Measurements from ENCODE around the gene STT3A. TPM values are rescaled to one million over a fixed set of nuclear protein-coding genes. Genes with fewer than 3 reads are reported as not detected.

STT3A gene
- total RNA-seq, 1 experiment from 2014 or later = 113 TPM

DNA sequence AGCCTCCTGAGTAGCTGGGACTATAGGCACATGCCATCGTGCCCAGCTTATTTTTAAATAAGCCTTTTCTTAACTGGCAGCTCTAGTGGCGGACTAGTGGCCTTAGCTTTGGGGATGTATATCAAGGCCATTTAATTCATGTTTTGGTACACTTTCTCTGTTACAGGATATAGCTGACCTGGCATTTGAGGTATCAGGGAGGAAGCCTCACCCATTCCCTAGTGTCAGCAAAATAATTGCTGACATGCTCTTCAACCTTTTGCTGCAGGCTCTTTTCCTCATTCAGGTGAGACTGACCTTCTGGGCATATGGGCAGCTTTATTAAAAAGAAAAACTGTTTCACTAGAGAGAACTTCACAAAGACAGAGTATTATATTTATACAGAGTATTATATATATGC is 13.9 kb upstream of the STT3A start:
- Histone ChIP-seq H3K27ac (no peak overlapping the region), H3K9me3 (ENCODE audit: insufficient read depth, low read depth) (no peaks in the 10 kb centered on the region), H3F3A (ENCODE audit: insufficient read depth, low read depth) (no peaks in the 10 kb centered on the region; the same call in 1 of the 2 replicates), H3K4me1 (replicated peaks; ENCODE audit: insufficient read depth) (no peaks in the 10 kb centered on the region), H4K20me1 (ENCODE audit: insufficient read depth) (0 out of 2 replicates have a peak, but pooled peaks cover 3% of the 10 kb centered on the region), H3K36me3 (ENCODE audit: low read depth) (peaks cover 53% of the 10 kb centered on the region), H3K79me2 (ENCODE audit: low read depth) (no peaks in the 10 kb centered on the region), H3K27me3 (ENCODE audit: insufficient read depth, low read depth) (no peaks in the 10 kb centered on the region), H2AFZ (no peak overlapping the region), H3K4me2 (no peak overlapping the region), H3K4me3 (no peak overlapping the region), H3K9me2 (ENCODE audit: insufficient read depth) (no peaks in the 10 kb centered on the region)
- POLR2A ChIA-PET (ENCODE audit: unreplicated experiment) = no interaction called here
- intact Hi-C loops (cut with micrococcal nuclease; ENCODE audit: unreplicated experiment) = no loop called here
- no TSS peak for BruUV-seq (replicated peaks)
- TF ChIP-seq CTCF (conservative IDR thresholded peaks at IDR 0.05) = no peak
- CTCF ChIA-PET = no interaction called here
- DNase-seq = no peak

- Histone ChIP-seq H4K20me1 (ENCODE audit: insufficient read depth) (0 out of 2 replicates have a peak, but pooled peaks cover 3% of the 10 kb centered on the region), H3K79me2 (ENCODE audit: low read depth) (no peaks in the 10 kb centered on the region), H2AFZ (no peak overlapping the region), H3K9me2 (ENCODE audit: insufficient read depth) (no peaks in the 10 kb centered on the region), H3K9me3 (ENCODE audit: insufficient read depth, low read depth) (no peaks in the 10 kb centered on the region), H3K4me1 (replicated peaks; ENCODE audit: insufficient read depth) (no peaks in the 10 kb centered on the region), H3K27ac (no peak overlapping the region), H3K4me3 (no peak overlapping the region), H3K36me3 (ENCODE audit: low read depth) (peaks cover 43% of the 10 kb centered on the region), H3K27me3 (ENCODE audit: insufficient read depth, low read depth) (no peaks in the 10 kb centered on the region), H3K4me2 (no peak overlapping the region), H3F3A (ENCODE audit: insufficient read depth, low read depth) (no peaks in the 10 kb centered on the region; the same call in 1 of the 2 replicates)
- POLR2A ChIA-PET (ENCODE audit: unreplicated experiment) = no interaction called here
- TF ChIP-seq EZH2 (IDR thresholded peaks at IDR 0.05; ENCODE audit: low read depth) (no peak), CTCF (conservative IDR thresholded peaks at IDR 0.05) (no peak)
- no TSS peak for BruUV-seq (replicated peaks)
- intact Hi-C loops (cut with micrococcal nuclease; ENCODE audit: unreplicated experiment) = no loop called here
- DNase-seq = no peak
- CTCF ChIA-PET = no interaction called here
These were observed 12.8 kb upstream of the STT3A start for GRCh38 chr11:125579811-125580210.

DNA sequence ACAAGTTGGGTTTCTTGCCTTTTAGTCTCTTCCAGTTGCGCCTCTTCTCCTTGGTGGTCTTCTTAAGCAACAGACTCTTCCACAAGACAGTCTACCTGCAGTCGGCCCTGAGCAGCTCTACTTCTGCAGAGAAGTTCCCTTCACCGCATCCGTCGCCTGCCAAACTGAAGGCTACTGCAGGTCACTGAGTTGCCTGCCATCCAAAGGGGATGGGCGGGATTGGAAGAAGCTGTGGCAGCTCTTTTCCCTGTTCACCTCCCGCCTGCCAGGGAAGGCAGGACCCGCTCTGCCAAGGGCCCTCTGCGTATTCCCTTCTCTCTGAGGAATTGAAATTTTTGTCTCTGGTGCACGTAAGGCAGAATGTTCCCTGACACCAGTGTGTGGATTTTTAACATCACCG is 9.2 kb upstream of the STT3A start:
- intact Hi-C loops (cut with micrococcal nuclease; ENCODE audit: unreplicated experiment) = no loop called here
- TF ChIP-seq CTCF (conservative IDR thresholded peaks at IDR 0.05) = no peak
- TF ChIP-seq EZH2 (IDR thresholded peaks at IDR 0.05; ENCODE audit: low read depth) = no peak
- H2AFZ ChIP-seq = no peak overlapping the region

More for the DNA sequence above, 9.2 kb upstream of the STT3A start:
- Histone ChIP-seq H3K4me1 (replicated peaks; ENCODE audit: insufficient read depth) (peaks cover 4% of the 10 kb centered on the region; the same call in 1 of the 2 replicates), H3K27ac (no peak overlapping the region), H4K20me1 (ENCODE audit: insufficient read depth) (no peaks in the 10 kb centered on the region), H3K36me3 (ENCODE audit: low read depth) (peaks cover 24% of the 10 kb centered on the region), H3K4me3 (no peak overlapping the region), H3K9me3 (ENCODE audit: insufficient read depth, low read depth) (no peaks in the 10 kb centered on the region), H3F3A (ENCODE audit: insufficient read depth, low read depth) (peaks cover 4% of the 10 kb centered on the region; the same call in 1 of the 2 replicates), H3K4me2 (no peak overlapping the region), H3K79me2 (ENCODE audit: low read depth) (no peaks in the 10 kb centered on the region), H3K9me2 (ENCODE audit: insufficient read depth) (no peaks in the 10 kb centered on the region), H3K27me3 (ENCODE audit: insufficient read depth, low read depth) (no peaks in the 10 kb centered on the region)
- POLR2A ChIA-PET (ENCODE audit: unreplicated experiment) = no interaction called here
- BruUV-seq (replicated peaks) = no TSS peak
- no peak for DNase-seq
- CTCF ChIA-PET = interaction anchor here (0.6 kb wide), 1 partner anchor 11 kb away, joined by 3 read pairs; no protein-coding TSS in a partner anchor
